ENCODE measurements around the gene WDR35. TPM values are rescaled to one million over a fixed set of nuclear protein-coding genes. Genes with fewer than 3 reads are reported as not detected.
"Not testable (repeated sequence)": the region's sequence is repeated elsewhere in the genome, so short reads cannot be mapped to it uniquely, and the experiment has no call there.

The WDR35 gene
- total RNA-seq, 3 donors from 2014 or later: 12.5 to 18.7 (median 17.7) TPM

GRCh38 chr2:19883971-19884720 is 105.8 kb downstream of the WDR35 start:
- Histone ChIP-seq H3K9me3 (no peaks in the 10 kb centered on the region), H3K27ac (no peak overlapping the region), H3K4me3 (no peak overlapping the region), H3K36me3 (no peaks in the 10 kb centered on the region), H3K4me1 (no peaks in the 10 kb centered on the region), H3K27me3 (no peaks in the 10 kb centered on the region)
- no peak for DNase-seq (ENCODE audit: low spot score in 2 of 2)
- TF ChIP-seq POLR2AphosphoS5 (IDR thresholded peaks at IDR 0.05) (no peak), POLR2A (IDR thresholded peaks at IDR 0.05) (no peak), CTCF (IDR thresholded peaks at IDR 0.05) (no peak)
- intact Hi-C loops (cut with DNase I; ENCODE audit: low total_unique reads): loop anchor here (5.0 kb wide), 1 partner anchor 817 kb away; no protein-coding TSS in a partner anchor

GRCh38 chr2:19883486-19883885 is 106.4 kb downstream of the WDR35 start:
- intact Hi-C loops (cut with DNase I; ENCODE audit: low total_unique reads): loop anchor here (5.0 kb wide), 1 partner anchor 816 kb away; no protein-coding TSS in a partner anchor
- no peak overlapping the region for H3K27ac ChIP-seq
- no peak overlapping the region for H3K4me3 ChIP-seq
- no peak for TF ChIP-seq POLR2A (IDR thresholded peaks at IDR 0.05)
- TF ChIP-seq CTCF (IDR thresholded peaks at IDR 0.05): no peak
- TF ChIP-seq POLR2AphosphoS5 (IDR thresholded peaks at IDR 0.05): no peak
- no peaks in the 10 kb centered on the region for H3K27me3 ChIP-seq
- no peaks in the 10 kb centered on the region for H3K4me1 ChIP-seq
- H3K9me3 ChIP-seq: no peaks in the 10 kb centered on the region
- no peaks in the 10 kb centered on the region for H3K36me3 ChIP-seq
- DNase-seq (ENCODE audit: low spot score in 2 of 2): no peak

- no peak for DNase-seq (ENCODE audit: low spot score in 2 of 2)
- Histone ChIP-seq H3K9me3 (no peaks in the 10 kb centered on the region), H3K27ac (no peak overlapping the region), H3K27me3 (no peaks in the 10 kb centered on the region), H3K36me3 (no peaks in the 10 kb centered on the region), H3K4me3 (no peak overlapping the region), H3K4me1 (no peaks in the 10 kb centered on the region)
- TF ChIP-seq CTCF (IDR thresholded peaks at IDR 0.05) (no peak), POLR2A (IDR thresholded peaks at IDR 0.05) (no peak), POLR2AphosphoS5 (IDR thresholded peaks at IDR 0.05) (no peak)
- intact Hi-C loops (cut with DNase I; ENCODE audit: low total_unique reads): loop anchor here (5.0 kb wide), 1 partner anchor 815 kb away; no protein-coding TSS in a partner anchor
These were observed 107.6 kb downstream of the WDR35 start for GRCh38 chr2:19882286-19882685.

GRCh38 chr2:19881908-19882265 is 108.0 kb downstream of the WDR35 start:
- H3K9me3 ChIP-seq: no peaks in the 10 kb centered on the region
- TF ChIP-seq POLR2A (IDR thresholded peaks at IDR 0.05) (no peak), CTCF (IDR thresholded peaks at IDR 0.05) (no peak)
- no peak overlapping the region for H3K4me3 ChIP-seq
- no peaks in the 10 kb centered on the region for H3K36me3 ChIP-seq
- no peak for DNase-seq (ENCODE audit: low spot score in 2 of 2)
- H3K27me3 ChIP-seq: no peaks in the 10 kb centered on the region
- no peaks in the 10 kb centered on the region for H3K4me1 ChIP-seq
- H3K27ac ChIP-seq: no peak overlapping the region
- intact Hi-C loops (cut with DNase I; ENCODE audit: low total_unique reads): loop anchor here (5.0 kb wide), 1 partner anchor 815 kb away; no protein-coding TSS in a partner anchor

GRCh38 chr2:19881221-19881907 is 108.5 kb downstream of the WDR35 start:
- Histone ChIP-seq H3K36me3 (no peaks in the 10 kb centered on the region), H3K9me3 (no peaks in the 10 kb centered on the region), H3K27me3 (no peaks in the 10 kb centered on the region), H3K4me1 (no peaks in the 10 kb centered on the region), H3K4me3 (no peak overlapping the region), H3K27ac (no peak overlapping the region)
- intact Hi-C loops (cut with DNase I; ENCODE audit: low total_unique reads): loop anchor here (5.0 kb wide), 1 partner anchor 814 kb away; no protein-coding TSS in a partner anchor
- DNase-seq (ENCODE audit: low spot score in 2 of 2): no peak
- TF ChIP-seq POLR2AphosphoS5 (IDR thresholded peaks at IDR 0.05) (no peak), CTCF (IDR thresholded peaks at IDR 0.05) (no peak), POLR2A (IDR thresholded peaks at IDR 0.05) (no peak)

- intact Hi-C loops (cut with DNase I; ENCODE audit: low total_unique reads): loop anchor here (5.0 kb wide), 1 partner anchor 813 kb away; no protein-coding TSS in a partner anchor
- H3K4me3 ChIP-seq; H3K27me3 ChIP-seq; H3K36me3 ChIP-seq; DNase-seq (ENCODE audit: low spot score in 2 of 2); H3K9me3 ChIP-seq; H3K27ac ChIP-seq; H3K4me1 ChIP-seq: not testable (repeated sequence)
These were observed 109.7 kb downstream of the WDR35 start for GRCh38 chr2:19880191-19880590.

Data from breast epithelium (tissue), 4 donors.